Suprapubic skin (tissue), 4 donors: ENCODE measurements around the gene TGFBR2.

Source experiments
- CTCF ChIP-seq, 2 donors: fragments of 200-600 bp in 1 of 2; fragments of 450-650 bp in 1 of 2; sonication (generic) in 1 of 2; IDR thresholded peaks; one replicate each; pipeline ENCODE4 v1.5.1; 2016 to 2019; ENCODE audit warnings: antibody characterized with exemption in 2 of 2, mild to moderate bottlenecking in 1 of 2, moderate library complexity in 1 of 2
- EP300 ChIP-seq: sonication (generic); formaldehyde crosslinking; IDR thresholded peaks from one replicate; pipeline ENCODE4 v1.6.1; 2017; ENCODE audit warnings: antibody characterized with exemption
- POLR2A ChIP-seq, 2 donors: fragments of 450-650 bp; IDR thresholded peaks; one replicate each; pipeline ENCODE4 v1.6.1; 2017; ENCODE audit warnings: antibody characterized with exemption in 2 of 2, mild to moderate bottlenecking in 2 of 2, moderate library complexity in 2 of 2
- POLR2AphosphoS5 ChIP-seq, 3 donors: sonication (generic); formaldehyde crosslinking; IDR thresholded peaks; one replicate each; pipeline ENCODE4 v1.6.1; 2017; ENCODE audit warnings: antibody characterized with exemption in 3 of 3

GRCh38 chr3:30658328-30659052 is 52.1 kb downstream of the TGFBR2 start:
- TF ChIP-seq POLR2A (IDR thresholded peaks at IDR 0.05) (no peak), CTCF (IDR thresholded peaks at IDR 0.05) (no peak), POLR2AphosphoS5 (IDR thresholded peaks at IDR 0.05) (no peak), EP300 (no peak)
